ENCODE measurements around the gene COMMD7. TPM values are rescaled to one million over a fixed set of nuclear protein-coding genes. Genes with fewer than 3 reads are reported as not detected.

COMMD7 gene
- total and polyA plus RNA-seq, 9 of the 15 experiments (the other 6 are each of a cell fraction or from before 2014, with no cell fraction given): 11.9 to 69.1 (median 34.7) TPM

DNA sequence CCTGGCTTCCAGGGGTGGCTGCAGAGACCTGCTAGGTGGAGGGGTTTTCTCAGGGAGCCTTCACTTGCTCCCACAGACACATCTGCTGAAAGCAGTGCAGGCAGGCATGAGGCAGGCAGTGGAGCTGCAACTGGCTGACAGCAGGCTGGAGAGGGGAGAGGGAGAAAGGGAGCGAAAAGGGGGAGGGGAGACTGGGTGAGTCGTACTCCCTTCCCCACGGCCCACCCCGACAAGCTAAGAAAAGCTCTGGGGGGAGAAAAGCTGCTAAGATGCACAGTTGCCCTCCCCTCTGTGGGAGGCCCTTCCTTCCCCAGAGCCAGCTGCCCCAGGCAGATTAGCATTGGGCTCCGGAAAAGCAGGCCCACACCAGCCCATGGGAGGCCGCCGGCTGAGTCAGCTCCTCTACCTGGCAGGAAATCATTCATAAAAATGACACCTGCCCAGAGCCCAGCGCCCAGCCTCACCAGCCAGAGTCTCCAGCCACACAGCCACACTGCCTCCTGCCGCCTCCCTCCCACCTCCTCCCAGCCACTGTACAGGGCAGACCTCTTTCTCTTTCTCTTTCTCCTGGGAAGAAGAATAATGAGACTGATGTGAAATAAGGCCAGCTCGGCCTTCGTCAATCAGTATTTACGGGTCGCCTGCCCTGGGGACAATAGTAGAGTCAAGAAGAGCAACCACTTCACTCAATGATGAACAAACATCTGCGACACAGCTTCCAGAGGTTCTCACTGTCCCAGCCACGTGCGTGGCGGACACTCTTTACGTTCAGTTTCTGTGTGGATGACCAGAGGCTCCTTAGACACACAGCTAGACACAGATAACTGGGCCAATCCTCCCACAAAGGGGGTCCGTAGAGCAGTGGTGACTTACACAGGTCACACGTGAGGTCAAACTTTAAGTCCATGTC is 61.8 kb downstream of the COMMD7 start (continued):
- TF ChIP-seq TCFL5 (CRISPR knock-in tag; conservative IDR thresholded peaks at IDR 0.05): no peak
- no peak for TF ChIP-seq CBX8 (IDR thresholded peaks at IDR 0.05; ENCODE audit: borderline replicate concordance, extremely low read depth, low read depth, low read length, poor library complexity, severe bottlenecking)
- peak; percentile 74; the same call in 1 of the 2 replicates for TF ChIP-seq NCOA1 (IDR thresholded peaks at IDR 0.05; ENCODE audit: low read depth)
- TF ChIP-seq ATF2 (CRISPR knock-in tag; IDR thresholded peaks at IDR 0.05): no peak
- TF ChIP-seq CEBPG (CRISPR knock-in tag; IDR thresholded peaks at IDR 0.05): no peak
- no peak for TF ChIP-seq CEBPG (tag; conservative IDR thresholded peaks at IDR 0.05 in 1 of 2, IDR thresholded peaks at IDR 0.05 in 1 of 2)
- TF ChIP-seq HEY1 (CRISPR knock-in tag; IDR thresholded peaks at IDR 0.05; ENCODE audit: borderline replicate concordance): no peak
- peak in 1 of 2 experiments; percentile 48; a peak in 2 of 4 replicates for TF ChIP-seq NRF1 (conservative IDR thresholded peaks at IDR 0.05 in 1 of 2, IDR thresholded peaks at IDR 0.05 in 1 of 2)
- TF ChIP-seq SIRT6 (IDR thresholded peaks at IDR 0.05; ENCODE audit: low read depth, low read length): no peak
- TF ChIP-seq RB1 (IDR thresholded peaks at IDR 0.05; ENCODE audit: low read depth): no peak
- TF ChIP-seq ZNF436 (CRISPR knock-in tag; IDR thresholded peaks at IDR 0.05): no peak
- TF ChIP-seq ZNF174 (CRISPR knock-in tag; IDR thresholded peaks at IDR 0.05): no peak
- no peak for TF ChIP-seq ZNF778 (CRISPR knock-in tag; IDR thresholded peaks at IDR 0.05)
- no peak for TF ChIP-seq ZNF354B (CRISPR knock-in tag; IDR thresholded peaks at IDR 0.05)
- TF ChIP-seq NR3C1 (CRISPR knock-in tag; IDR thresholded peaks at IDR 0.05): no peak
